Measurements from ENCODE around the gene SLC35E2B.
"Not testable (repeated sequence)": the region's sequence is repeated elsewhere in the genome, so short reads cannot be mapped to it uniquely, and the experiment has no call there.

DNA sequence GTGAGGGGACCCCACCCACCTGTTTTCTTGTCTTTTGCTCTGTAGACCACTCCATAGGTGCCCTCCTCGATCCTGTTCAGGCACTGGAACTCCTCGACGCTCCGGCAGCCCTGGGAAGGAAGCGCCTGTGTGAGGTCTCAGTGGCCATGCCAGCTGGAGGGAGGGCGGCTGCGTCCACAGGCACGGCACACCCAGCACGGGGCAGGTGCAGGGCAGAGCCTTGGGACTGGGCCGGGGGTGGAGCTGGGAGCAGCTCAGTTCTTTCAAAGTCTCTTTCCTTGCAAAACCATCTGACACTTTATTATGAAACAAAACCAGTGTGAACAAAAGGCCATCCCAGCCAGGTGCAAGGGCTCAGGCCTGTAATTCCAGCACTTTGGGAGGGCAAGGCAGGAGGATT lies 13.0 kb upstream of the SLC35E2B start:
- TF ChIP-seq, protein P1, sequence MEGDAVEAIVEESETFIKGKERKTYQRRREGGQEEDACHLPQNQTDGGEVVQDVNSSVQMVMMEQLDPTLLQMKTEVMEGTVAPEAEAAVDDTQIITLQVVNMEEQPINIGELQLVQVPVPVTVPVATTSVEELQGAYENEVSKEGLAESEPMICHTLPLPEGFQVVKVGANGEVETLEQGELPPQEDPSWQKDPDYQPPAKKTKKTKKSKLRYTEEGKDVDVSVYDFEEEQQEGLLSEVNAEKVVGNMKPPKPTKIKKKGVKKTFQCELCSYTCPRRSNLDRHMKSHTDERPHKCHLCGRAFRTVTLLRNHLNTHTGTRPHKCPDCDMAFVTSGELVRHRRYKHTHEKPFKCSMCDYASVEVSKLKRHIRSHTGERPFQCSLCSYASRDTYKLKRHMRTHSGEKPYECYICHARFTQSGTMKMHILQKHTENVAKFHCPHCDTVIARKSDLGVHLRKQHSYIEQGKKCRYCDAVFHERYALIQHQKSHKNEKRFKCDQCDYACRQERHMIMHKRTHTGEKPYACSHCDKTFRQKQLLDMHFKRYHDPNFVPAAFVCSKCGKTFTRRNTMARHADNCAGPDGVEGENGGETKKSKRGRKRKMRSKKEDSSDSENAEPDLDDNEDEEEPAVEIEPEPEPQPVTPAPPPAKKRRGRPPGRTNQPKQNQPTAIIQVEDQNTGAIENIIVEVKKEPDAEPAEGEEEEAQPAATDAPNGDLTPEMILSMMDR (IDR thresholded peaks at IDR 0.05), result not testable (repeated sequence)
- not testable (repeated sequence) for TF ChIP-seq POLR2A (IDR thresholded peaks at IDR 0.05)

All from testis (tissue), 2 donors.